Subcutaneous adipose tissue (tissue), 4 donors: ENCODE results near the gene STN1. TPM values are rescaled to one million over a fixed set of nuclear protein-coding genes. Genes with fewer than 3 reads are reported as not detected.

ENCODE experiments used
- total RNA-seq, 4 donors: library from RNA; depleted of rRNA; stranded (reverse); fragments of >200 nt; gene quantifications; one replicate each; pipeline ENCODE4 v1.1.0, GENCODE V29; 2016
- TF ChIP-seq, protein P1 (sequence below): fragments of 450-650 bp; IDR thresholded peaks from one replicate; pipeline ENCODE4 v1.5.1; 2016; ENCODE audit warnings: low read depth, mild to moderate bottlenecking, control low read depth, antibody characterized with exemption, moderate library complexity

STN1 gene
- total RNA-seq, 4 donors from 2014 or later, result 16.6 to 28.4 (median 24.7) TPM

DNA sequence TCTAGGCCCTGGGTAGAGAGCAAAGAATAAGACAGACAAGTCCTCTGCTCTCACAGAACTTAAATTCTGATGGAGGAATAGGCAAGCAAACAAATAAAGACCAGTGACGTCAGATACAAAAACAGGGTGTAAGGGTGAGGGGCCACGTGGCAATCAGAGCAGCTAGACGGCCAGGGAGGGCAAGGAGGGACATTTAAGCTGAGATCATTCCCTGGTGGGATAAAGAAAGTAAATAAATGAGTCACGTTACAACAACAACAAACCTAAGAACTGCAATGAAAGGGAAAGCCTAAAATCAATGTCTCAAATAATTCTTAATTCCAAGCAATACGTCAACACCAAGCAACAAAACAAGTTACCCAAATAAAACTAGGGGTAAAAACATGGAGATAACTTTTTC lies 21.8 kb downstream of the STN1 start:
- TF ChIP-seq, protein P1, sequence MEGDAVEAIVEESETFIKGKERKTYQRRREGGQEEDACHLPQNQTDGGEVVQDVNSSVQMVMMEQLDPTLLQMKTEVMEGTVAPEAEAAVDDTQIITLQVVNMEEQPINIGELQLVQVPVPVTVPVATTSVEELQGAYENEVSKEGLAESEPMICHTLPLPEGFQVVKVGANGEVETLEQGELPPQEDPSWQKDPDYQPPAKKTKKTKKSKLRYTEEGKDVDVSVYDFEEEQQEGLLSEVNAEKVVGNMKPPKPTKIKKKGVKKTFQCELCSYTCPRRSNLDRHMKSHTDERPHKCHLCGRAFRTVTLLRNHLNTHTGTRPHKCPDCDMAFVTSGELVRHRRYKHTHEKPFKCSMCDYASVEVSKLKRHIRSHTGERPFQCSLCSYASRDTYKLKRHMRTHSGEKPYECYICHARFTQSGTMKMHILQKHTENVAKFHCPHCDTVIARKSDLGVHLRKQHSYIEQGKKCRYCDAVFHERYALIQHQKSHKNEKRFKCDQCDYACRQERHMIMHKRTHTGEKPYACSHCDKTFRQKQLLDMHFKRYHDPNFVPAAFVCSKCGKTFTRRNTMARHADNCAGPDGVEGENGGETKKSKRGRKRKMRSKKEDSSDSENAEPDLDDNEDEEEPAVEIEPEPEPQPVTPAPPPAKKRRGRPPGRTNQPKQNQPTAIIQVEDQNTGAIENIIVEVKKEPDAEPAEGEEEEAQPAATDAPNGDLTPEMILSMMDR, result no peak

DNA sequence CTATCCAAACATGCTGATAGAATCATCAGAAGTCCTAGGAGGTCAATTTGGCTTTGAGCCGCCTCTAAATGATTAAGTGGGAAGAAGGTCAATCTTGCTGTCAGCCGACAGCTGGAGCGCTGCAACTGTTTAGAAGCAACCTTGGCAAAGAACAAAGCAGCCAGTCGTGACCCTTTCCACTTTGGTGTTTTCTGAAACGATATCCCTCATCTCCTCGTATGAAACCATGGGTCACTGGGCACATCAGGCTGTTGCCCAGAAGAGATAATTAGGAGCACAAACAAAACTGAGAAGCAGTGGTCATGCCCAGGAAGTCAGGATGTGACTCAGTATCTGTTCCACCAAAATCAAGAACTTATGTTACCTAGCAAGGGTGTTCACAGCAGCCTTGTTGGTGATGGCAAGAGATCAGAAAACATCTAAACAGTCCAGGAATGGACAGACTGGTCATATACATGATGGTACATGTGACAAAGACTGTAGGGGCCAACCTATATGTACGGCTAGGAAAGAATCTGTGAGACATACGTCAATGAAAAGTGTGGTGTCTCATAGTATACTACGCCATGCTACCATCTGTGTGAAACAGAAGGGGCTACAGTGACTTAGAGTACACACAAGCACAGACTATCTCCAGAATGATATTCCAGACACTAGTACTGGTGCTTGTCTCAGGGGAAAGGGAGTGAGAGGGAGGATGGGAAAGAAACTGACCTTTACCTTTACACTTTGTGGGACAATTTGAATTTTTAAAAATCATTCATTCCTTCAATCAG lies 22.4 kb downstream of the STN1 start:
- TF ChIP-seq, protein P1, result no peak

DNA sequence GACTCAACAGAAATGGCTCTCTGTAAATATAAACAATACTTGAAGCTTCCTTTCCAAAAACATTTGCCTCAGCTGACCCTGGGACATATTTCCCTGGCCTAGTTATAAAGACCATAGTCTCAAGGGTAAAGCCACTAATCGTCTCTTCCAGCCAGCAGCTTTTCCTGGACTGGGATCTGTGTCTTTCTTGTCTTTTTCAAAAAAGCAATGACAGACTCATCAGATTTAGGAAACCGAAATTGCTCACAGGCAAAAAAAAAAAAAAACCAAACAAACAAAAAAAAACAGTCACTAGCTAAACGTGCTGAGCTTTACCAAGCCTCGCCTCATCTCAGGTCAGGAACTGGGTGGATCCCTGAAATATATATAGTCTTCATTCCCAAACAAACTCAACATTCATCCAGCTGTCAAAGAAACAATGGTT lies 23.5 kb downstream of the STN1 start:
- TF ChIP-seq, protein P1, result no peak

DNA sequence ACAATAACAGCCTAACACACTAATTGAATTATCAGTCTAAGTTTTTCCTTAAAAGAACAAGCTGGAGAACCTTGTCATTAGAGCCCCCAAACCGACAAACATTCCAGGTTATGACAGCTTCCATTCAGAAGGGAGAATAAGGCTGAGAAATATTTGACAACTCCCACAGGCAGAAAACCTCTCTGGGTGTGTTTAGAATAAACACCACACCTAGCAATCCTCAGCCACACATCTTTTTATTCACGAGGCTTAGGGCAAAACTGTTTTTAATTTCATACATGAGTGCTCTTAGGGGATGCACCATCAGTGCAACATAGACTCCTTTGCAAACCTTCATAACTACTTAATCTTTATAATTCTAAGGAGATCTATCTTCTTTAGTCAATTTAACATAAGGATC lies 24.2 kb downstream of the STN1 start:
- TF ChIP-seq, protein P1, result no peak

DNA sequence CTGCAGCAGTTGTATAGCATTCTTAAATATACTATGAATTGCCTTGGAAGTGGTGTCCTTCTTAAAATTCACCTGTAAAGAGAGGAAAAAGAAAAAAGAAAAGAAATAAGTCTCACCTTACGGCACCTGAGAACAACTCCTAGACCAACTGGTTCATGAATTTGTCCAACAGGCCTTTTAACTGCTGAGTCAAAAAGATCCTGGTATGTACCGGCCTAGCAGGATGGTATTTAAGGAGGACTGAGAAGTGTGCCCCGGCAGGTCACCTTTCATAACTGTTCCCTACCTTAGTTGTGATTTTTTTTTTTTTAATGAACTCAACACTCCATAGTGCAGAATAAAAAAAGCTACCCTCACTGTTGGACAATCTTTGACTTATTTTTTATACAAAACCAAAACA lies 25.8 kb downstream of the STN1 start:
- TF ChIP-seq, protein P1, result no peak

DNA sequence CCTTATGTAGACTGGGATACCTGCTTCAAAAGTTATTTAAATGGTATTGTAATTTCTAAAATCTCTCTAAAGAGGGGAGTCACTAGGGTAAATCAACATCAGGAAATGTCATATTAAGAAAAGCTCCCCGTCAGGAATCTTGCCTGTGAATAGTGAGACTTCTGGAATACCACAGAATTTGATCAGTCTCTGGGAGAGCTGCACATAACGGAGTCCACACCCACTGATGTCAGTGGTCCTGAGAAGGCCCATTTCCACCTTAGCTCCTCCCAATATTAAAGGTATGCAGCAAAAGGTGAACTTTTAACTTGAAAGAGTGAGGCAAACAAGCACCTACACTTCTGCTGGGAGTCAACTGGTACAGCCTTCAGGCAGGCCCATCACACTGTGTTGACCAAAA lies 27.3 kb downstream of the STN1 start:
- TF ChIP-seq, protein P1, result no peak

DNA sequence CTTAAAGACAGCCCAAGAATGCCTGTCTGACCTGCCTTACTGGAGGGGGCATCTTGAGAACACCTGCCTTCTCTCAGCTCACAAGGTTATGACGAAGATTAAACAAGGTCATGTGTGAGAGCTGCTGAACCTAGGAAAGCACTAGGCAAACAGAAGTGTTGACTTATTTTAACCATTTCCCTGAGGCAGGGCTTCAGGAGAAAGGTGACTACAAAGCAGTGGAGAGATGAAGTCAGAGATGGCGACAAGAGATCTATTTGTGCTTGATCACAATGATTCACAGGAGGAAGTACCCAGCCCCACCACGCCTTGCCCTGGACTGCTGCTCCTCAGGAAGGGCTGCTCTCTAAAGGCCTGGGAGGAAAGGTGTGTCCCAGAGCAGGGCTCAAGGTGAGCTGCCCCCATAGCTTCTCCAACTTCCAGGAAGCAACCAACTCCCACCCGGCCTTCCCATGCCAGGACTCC lies 27.8 kb downstream of the STN1 start:
- TF ChIP-seq, protein P1, result no peak
